OCI-LY3 (cell line): ENCODE results near the gene TRAF3.

Source experiments
- EZH2phosphoT487 ChIP-seq: fragments of 200-600 bp; shearing (Covaris generic); IDR thresholded peaks from 2 replicates; pipeline ENCODE4 v1.6.1; 2018; ENCODE audit warnings: antibody characterized with exemption, mixed run types, low read depth
- TF ChIP-seq, protein P1 (sequence below): fragments of 200-600, 300-600 bp; sonication (generic); IDR thresholded peaks from 2 replicates; pipeline ENCODE4 v1.5.1; 2014; ENCODE audit warnings: antibody characterized with exemption, low read length, low read depth

DNA sequence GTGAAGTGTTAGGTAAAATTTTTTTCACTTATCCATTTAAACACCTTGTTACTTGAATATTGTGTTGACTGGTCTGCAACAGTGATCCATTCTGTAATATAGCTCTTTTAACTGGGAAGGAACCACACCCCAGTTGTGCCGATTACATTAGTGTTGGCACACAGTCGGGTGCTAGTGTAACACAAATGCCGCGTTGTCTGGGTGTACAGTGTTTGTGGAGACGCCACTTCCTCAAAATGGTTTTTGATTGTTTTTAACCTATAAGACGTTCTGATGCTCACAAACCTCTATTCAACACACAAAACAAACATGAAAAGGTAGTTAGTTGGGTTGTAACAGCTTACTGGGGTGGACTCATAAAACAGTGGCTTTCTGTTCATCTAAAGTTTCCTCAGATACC is 48.0 kb upstream of the TRAF3 start:
- TF ChIP-seq, protein P1, sequence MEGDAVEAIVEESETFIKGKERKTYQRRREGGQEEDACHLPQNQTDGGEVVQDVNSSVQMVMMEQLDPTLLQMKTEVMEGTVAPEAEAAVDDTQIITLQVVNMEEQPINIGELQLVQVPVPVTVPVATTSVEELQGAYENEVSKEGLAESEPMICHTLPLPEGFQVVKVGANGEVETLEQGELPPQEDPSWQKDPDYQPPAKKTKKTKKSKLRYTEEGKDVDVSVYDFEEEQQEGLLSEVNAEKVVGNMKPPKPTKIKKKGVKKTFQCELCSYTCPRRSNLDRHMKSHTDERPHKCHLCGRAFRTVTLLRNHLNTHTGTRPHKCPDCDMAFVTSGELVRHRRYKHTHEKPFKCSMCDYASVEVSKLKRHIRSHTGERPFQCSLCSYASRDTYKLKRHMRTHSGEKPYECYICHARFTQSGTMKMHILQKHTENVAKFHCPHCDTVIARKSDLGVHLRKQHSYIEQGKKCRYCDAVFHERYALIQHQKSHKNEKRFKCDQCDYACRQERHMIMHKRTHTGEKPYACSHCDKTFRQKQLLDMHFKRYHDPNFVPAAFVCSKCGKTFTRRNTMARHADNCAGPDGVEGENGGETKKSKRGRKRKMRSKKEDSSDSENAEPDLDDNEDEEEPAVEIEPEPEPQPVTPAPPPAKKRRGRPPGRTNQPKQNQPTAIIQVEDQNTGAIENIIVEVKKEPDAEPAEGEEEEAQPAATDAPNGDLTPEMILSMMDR = no peak
- TF ChIP-seq EZH2phosphoT487 = no peak
